OCI-LY7 (cell line): Measurements from ENCODE around the gene KRTAP10-5.

Experiments
- CTCF ChIP-seq: fragments of 200-600 bp; sonication (generic); conservative IDR thresholded peaks from 2 replicates; pipeline ENCODE4 v1.5.1; 2014; ENCODE audit warnings: mild to moderate bottlenecking, antibody characterized with exemption, low read length, moderate library complexity, mixed read lengths
- EZH2phosphoT487 ChIP-seq: fragments of 200-600 bp; sonication (generic); IDR thresholded peaks from 2 replicates; pipeline ENCODE4 v1.6.1; 2018; ENCODE audit warnings: low read depth, borderline replicate concordance, mild to moderate bottlenecking, mixed run types, antibody characterized with exemption, low read length, moderate library complexity, mixed read lengths

- TF ChIP-seq EZH2phosphoT487 (no peak), CTCF (no peak)
Observed at GRCh38 chr21:44623575-44623974, 43.2 kb upstream of the KRTAP10-5 start.
